ENCODE results near the gene NOS1AP.

DNA sequence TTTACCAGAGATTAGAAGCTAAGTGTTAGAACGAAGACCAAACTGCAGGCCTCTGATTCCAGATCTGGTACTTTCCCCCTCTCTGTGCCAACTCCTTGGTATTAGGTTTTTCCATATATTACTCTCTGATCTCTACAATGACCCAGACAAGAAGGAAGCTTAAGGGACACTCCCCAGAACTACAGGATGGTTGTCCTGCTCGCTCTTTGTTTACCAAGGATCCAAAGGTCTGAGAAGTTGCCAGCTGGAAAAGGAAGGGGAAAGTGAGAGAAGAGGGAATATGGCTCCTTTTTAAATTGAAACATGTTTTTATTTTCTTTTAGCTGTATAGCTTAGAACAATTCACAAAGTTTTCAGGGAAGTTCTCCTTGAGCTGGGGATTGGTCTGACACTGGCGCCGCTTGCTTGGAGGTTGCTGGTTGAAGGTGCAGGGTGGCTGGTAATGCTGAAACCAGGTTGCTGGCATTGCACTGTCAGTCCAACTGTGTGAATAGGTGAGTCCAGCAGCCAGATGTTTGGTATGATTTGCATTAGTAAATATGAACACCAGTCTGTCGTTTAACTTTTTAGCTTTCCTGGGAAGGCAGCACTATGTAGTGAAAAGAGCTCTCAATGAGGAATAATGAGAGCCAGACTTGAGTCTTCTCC, 89.3 kb downstream of the NOS1AP start:
- TF ChIP-seq EP300 (IDR thresholded peaks at IDR 0.05) (no peak), POLR2A (IDR thresholded peaks at IDR 0.05) (no peak)
- TF ChIP-seq, protein P1, sequence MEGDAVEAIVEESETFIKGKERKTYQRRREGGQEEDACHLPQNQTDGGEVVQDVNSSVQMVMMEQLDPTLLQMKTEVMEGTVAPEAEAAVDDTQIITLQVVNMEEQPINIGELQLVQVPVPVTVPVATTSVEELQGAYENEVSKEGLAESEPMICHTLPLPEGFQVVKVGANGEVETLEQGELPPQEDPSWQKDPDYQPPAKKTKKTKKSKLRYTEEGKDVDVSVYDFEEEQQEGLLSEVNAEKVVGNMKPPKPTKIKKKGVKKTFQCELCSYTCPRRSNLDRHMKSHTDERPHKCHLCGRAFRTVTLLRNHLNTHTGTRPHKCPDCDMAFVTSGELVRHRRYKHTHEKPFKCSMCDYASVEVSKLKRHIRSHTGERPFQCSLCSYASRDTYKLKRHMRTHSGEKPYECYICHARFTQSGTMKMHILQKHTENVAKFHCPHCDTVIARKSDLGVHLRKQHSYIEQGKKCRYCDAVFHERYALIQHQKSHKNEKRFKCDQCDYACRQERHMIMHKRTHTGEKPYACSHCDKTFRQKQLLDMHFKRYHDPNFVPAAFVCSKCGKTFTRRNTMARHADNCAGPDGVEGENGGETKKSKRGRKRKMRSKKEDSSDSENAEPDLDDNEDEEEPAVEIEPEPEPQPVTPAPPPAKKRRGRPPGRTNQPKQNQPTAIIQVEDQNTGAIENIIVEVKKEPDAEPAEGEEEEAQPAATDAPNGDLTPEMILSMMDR (IDR thresholded peaks at IDR 0.05): no peak

Measured in ovary (tissue), 3 donors.